HG02623 (cell line): ENCODE data around the gene FAHD2A.
A peak's percentile ranks its signal among the peaks of the same experiment; 100 is the strongest.
"Not testable (repeated sequence)": the region's sequence is repeated elsewhere in the genome, so short reads cannot be mapped to it uniquely, and the experiment has no call there.

Experiments used
- ATAC-seq: cut with Tn5 transposase; IDR thresholded peaks from one replicate; pipeline ENCODE4 v1.9.1; 2021; ENCODE audit warnings: moderate library complexity; ENCODE audit not compliant: unreplicated experiment

FAHD2A gene

GRCh38 chr2:95389245-95390119 is 13.0 kb upstream of the FAHD2A start:
- no peak for ATAC-seq

GRCh38 chr2:95390272-95390880 is 12.1 kb upstream of the FAHD2A start:
- no peak for ATAC-seq

GRCh38 chr2:95390881-95391321 is 11.6 kb upstream of the FAHD2A start:
- ATAC-seq: no peak

- ATAC-seq: no peak
These were observed 10.7 kb upstream of the FAHD2A start for GRCh38 chr2:95391641-95392310.

- no peak for ATAC-seq
These were observed 10.2 kb upstream of the FAHD2A start for GRCh38 chr2:95392320-95392719.

GRCh38 chr2:95392730-95393455 is 9.6 kb upstream of the FAHD2A start:
- ATAC-seq: no peak

GRCh38 chr2:95393901-95394300 is 8.6 kb upstream of the FAHD2A start:
- no peak for ATAC-seq

- no peak for ATAC-seq
These were observed 3.4 kb upstream of the FAHD2A start for GRCh38 chr2:95399061-95399460.

- ATAC-seq: no peak
These were observed 1.0 kb upstream of the FAHD2A start for GRCh38 chr2:95401480-95401879.

GRCh38 chr2:95402004-95402369 is 521 bp upstream of the FAHD2A start:
- peak; percentile 10 for ATAC-seq

- peak; percentile 34 for ATAC-seq
These were observed 755 bp downstream of the FAHD2A start for GRCh38 chr2:95403204-95403721.

GRCh38 chr2:95403824-95404223 is 1.3 kb downstream of the FAHD2A start:
- ATAC-seq: not testable (repeated sequence)

- ATAC-seq: not testable (repeated sequence)
These were observed 2.2 kb downstream of the FAHD2A start for GRCh38 chr2:95404676-95405075.

GRCh38 chr2:95411239-95411638 is 8.7 kb downstream of the FAHD2A start:
- not testable (repeated sequence) for ATAC-seq

- ATAC-seq: peak; percentile 83
These were observed 11.6 kb downstream of the FAHD2A start for GRCh38 chr2:95414015-95414594.

GRCh38 chr2:95415138-95415537 is 12.6 kb downstream of the FAHD2A start:
- ATAC-seq: not testable (repeated sequence)

- not testable (repeated sequence) for ATAC-seq
These were observed 13.1 kb downstream of the FAHD2A start for GRCh38 chr2:95415561-95415960.

- ATAC-seq: not testable (repeated sequence)
These were observed 24.8 kb downstream of the FAHD2A start for GRCh38 chr2:95427196-95427867.

- ATAC-seq: not testable (repeated sequence)
These were observed 27.4 kb downstream of the FAHD2A start for GRCh38 chr2:95429748-95430467.
